ENCODE data around the gene MBD5. TPM values are rescaled to one million over a fixed set of nuclear protein-coding genes. Genes with fewer than 3 reads are reported as not detected.

Gene MBD5
- total RNA-seq, 4 donors from 2014 or later: 51.2 to 85.9 (median 72.6) TPM

DNA sequence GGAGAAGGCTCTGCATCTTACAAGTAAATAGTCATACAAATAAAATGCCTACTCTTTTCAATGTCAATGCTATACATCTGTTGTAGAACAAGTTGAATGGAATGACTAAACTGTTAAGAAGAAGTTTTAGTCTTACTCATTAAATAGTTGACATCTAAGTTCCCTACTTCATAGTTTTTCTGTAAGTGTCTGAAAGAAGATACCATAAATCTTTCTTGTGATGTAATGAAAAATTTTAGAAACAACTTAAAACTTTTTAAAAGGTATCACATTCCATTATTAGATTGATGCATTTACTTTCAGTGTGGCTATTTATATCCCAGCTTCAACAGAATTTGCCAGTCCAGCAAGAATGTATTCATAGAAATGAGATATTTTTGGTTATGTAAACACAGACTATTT is 438.5 kb downstream of the MBD5 start:
- H3K9me3 ChIP-seq: no peaks in the 10 kb centered on the region
- no peak for DNase-seq
- intact Hi-C loops (cut with DNase I): no loop called here
- H3K4me1 ChIP-seq: no peaks in the 10 kb centered on the region
- H3K36me3 ChIP-seq: no peaks in the 10 kb centered on the region
- no peak overlapping the region for H3K4me3 ChIP-seq (replicated peaks in 1 of 3)
- H3K27me3 ChIP-seq: no peaks in the 10 kb centered on the region
- TF ChIP-seq, protein P1, sequence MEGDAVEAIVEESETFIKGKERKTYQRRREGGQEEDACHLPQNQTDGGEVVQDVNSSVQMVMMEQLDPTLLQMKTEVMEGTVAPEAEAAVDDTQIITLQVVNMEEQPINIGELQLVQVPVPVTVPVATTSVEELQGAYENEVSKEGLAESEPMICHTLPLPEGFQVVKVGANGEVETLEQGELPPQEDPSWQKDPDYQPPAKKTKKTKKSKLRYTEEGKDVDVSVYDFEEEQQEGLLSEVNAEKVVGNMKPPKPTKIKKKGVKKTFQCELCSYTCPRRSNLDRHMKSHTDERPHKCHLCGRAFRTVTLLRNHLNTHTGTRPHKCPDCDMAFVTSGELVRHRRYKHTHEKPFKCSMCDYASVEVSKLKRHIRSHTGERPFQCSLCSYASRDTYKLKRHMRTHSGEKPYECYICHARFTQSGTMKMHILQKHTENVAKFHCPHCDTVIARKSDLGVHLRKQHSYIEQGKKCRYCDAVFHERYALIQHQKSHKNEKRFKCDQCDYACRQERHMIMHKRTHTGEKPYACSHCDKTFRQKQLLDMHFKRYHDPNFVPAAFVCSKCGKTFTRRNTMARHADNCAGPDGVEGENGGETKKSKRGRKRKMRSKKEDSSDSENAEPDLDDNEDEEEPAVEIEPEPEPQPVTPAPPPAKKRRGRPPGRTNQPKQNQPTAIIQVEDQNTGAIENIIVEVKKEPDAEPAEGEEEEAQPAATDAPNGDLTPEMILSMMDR (IDR thresholded peaks at IDR 0.05): no peak
- no peak for TF ChIP-seq POLR2A (IDR thresholded peaks at IDR 0.05)
- no peak overlapping the region for H3K27ac ChIP-seq

DNA sequence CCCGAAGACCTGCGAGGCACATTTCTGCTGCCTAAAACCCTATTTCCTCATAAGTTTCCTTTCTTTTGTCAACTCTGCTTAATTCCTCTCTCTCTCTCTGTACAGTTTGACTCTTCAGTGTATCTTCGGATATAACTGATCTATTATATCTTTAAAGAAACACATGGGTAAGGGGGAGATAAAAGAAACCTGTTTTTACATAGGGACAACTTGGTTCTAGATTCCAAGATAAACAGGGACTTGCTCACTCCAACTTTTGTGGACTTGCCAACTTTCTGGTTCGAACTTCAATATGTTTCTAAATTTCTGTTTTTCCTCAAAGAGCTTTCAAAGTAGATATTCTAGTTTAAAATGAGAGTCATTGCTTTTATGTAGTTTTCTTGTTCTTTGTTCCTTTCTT is 441.0 kb downstream of the MBD5 start:
- DNase-seq: no peak
- TF ChIP-seq, protein P1 (IDR thresholded peaks at IDR 0.05): no peak
- no peak for TF ChIP-seq POLR2A (IDR thresholded peaks at IDR 0.05)
- intact Hi-C loops (cut with DNase I): no loop called here
- Histone ChIP-seq H3K27me3 (no peaks in the 10 kb centered on the region), H3K9me3 (no peaks in the 10 kb centered on the region), H3K36me3 (no peaks in the 10 kb centered on the region), H3K27ac (no peak overlapping the region), H3K4me3 (replicated peaks in 1 of 3) (no peak overlapping the region), H3K4me1 (peaks cover 0 to 4% of the 10 kb centered on the region in 2 donors)
- 84% methylated on average over 4 of the region's 4 CpGs for WGBS, 2 donors

DNA sequence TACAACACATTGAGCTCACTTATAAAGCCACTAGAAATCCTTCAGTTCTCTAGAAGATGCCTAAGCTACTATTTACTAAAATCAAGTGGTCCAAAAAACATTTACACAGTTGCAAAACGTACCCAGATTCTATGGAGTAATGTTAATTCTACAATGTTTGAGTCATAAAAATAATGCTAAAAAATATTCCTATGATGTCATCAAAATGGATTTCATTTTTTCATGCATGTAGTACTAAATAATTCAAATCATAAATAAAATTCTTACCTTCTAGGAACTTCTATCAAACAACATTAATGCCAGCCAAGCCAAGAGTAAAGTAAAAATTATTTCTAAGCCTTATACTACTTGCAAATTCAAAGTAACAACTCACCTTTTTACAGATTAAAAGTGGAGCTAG is 454.7 kb downstream of the MBD5 start:
- H3K27ac ChIP-seq: no peak overlapping the region
- intact Hi-C loops (cut with DNase I): no loop called here
- no peaks in the 10 kb centered on the region for H3K4me1 ChIP-seq
- H3K4me3 ChIP-seq (replicated peaks in 1 of 3): no peak overlapping the region
- H3K9me3 ChIP-seq: no peaks in the 10 kb centered on the region
- DNase-seq: no peak
- TF ChIP-seq POLR2A (IDR thresholded peaks at IDR 0.05): no peak
- TF ChIP-seq, protein P1 (IDR thresholded peaks at IDR 0.05): no peak
- WGBS, 2 donors: 91 to 94% methylated on average over 1 of the region's 1 CpG
- no peaks in the 10 kb centered on the region for H3K36me3 ChIP-seq
- no peaks in the 10 kb centered on the region for H3K27me3 ChIP-seq

DNA sequence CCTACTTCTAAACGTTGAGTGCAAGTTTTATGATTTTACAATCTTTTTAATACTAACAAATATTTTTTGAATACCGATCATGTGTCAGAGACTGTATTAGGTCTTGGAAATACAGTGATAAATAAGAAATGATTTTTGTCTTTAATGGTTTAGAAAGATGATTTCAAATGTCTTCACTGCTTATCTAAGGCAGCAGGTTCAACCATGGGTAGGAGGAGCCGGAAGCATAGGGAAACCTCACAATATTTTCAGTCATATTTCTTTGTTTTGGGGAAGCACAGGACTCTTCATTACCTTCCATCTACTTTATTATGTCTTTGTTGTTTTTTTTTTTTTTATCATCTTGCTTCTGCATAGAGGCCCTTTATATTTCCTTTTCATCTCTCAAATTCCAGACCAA is 458.5 kb downstream of the MBD5 start:
- no peak for DNase-seq
- Histone ChIP-seq H3K36me3 (no peaks in the 10 kb centered on the region), H3K9me3 (no peaks in the 10 kb centered on the region), H3K4me1 (no peaks in the 10 kb centered on the region), H3K27ac (no peak overlapping the region), H3K4me3 (replicated peaks in 1 of 3) (no peak overlapping the region), H3K27me3 (no peaks in the 10 kb centered on the region)
- intact Hi-C loops (cut with DNase I): no loop called here
- TF ChIP-seq POLR2A (IDR thresholded peaks at IDR 0.05): no peak
- TF ChIP-seq, protein P1 (IDR thresholded peaks at IDR 0.05): no peak
- WGBS, 2 donors: 83 to 84% methylated on average over 3 of the region's 3 CpGs

DNA sequence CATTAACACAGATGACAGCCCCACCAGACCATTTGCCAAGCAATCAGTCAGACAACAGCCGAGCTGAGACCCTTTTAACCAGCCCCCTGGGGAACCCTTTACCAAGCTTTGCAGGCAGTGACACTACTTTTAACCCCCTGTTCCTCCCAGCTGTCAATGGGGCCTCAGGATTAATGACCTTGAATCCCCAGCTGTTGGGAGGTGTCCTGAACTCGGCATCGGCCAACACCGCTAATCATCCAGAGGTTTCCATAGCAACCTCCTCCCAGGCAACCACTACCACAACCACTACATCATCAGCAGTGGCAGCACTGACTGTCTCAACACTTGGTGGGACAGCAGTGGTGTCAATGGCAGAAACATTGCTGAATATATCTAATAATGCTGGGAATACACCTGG is 462.8 kb downstream of the MBD5 start:
- TF ChIP-seq, protein P1 (IDR thresholded peaks at IDR 0.05): no peak
- no peak for TF ChIP-seq POLR2A (IDR thresholded peaks at IDR 0.05)
- no peaks in the 10 kb centered on the region for H3K36me3 ChIP-seq
- no peaks in the 10 kb centered on the region for H3K27me3 ChIP-seq
- H3K27ac ChIP-seq: no peak overlapping the region
- no peaks in the 10 kb centered on the region for H3K4me1 ChIP-seq
- intact Hi-C loops (cut with DNase I): no loop called here
- no peak overlapping the region for H3K4me3 ChIP-seq (replicated peaks in 1 of 3)
- WGBS, 2 donors: 76 to 81% methylated on average over 3 to 4 of the region's 4 CpGs
- no peak for DNase-seq
- no peaks in the 10 kb centered on the region for H3K9me3 ChIP-seq

Data from thyroid gland (tissue), 4 donors.